K562 (cell line): ENCODE results near the gene HMGN1. TPM values are rescaled to one million over a fixed set of nuclear protein-coding genes. Genes with fewer than 3 reads are reported as not detected.

Experiments
- BCOR ChIP-seq: fragments of 450-650 bp; IDR thresholded peaks from 2 replicates; pipeline ENCODE4 v1.6.1; 2016
- BHLHE40 ChIP-seq: IDR thresholded peaks from 2 replicates; pipeline ENCODE4 v1.6.1; 2011; ENCODE audit warnings: low read length, improper control_type of control experiment
- BRD4 ChIP-seq: fragments of 200-600 bp; sonication (generic); IDR thresholded peaks from 2 replicates; pipeline ENCODE4 v1.6.1; 2017; ENCODE audit warnings: inconsistent platforms
- BRF1 ChIP-seq: IDR thresholded peaks from 3 replicates; pipeline ENCODE4 v1.6.1; 2011; ENCODE audit warnings: borderline replicate concordance, mild to moderate bottlenecking; ENCODE audit not compliant: insufficient read length; ENCODE audit errors: extremely low read depth
- CBX1 ChIP-seq: sonication (generic); IDR thresholded peaks from 2 replicates; pipeline ENCODE4 v1.6.1; 2016; ENCODE audit warnings: antibody characterized with exemption, low read depth, mild to moderate bottlenecking
- CBX5 ChIP-seq: IDR thresholded peaks from 2 replicates; pipeline ENCODE4 v1.6.1; 2014; ENCODE audit warnings: low read depth, borderline replicate concordance
- CBX8 ChIP-seq: fragments of 200-600 bp; sonication (generic); IDR thresholded peaks from 2 replicates; pipeline ENCODE4 v1.6.1; 2012; ENCODE audit warnings: borderline replicate concordance, mixed run types, low read depth, mild to moderate bottlenecking, moderate library complexity, mixed read lengths, low read length, control low read depth, inconsistent platforms; ENCODE audit not compliant: poor library complexity, severe bottlenecking; ENCODE audit errors: extremely low read depth
- CXXC5 ChIP-seq: fragments of 250-450 bp; sonication (Bioruptor Pico); IDR thresholded peaks from 2 replicates; pipeline ENCODE4 v1.8.0; 2022; ENCODE audit warnings: inconsistent platforms, mild to moderate bottlenecking, moderate library complexity
- E4F1 ChIP-seq: fragments of 250-450 bp; sonication (Bioruptor Pico); IDR thresholded peaks from 2 replicates; pipeline ENCODE4 v1.5.0; 2021; ENCODE audit warnings: mild to moderate bottlenecking, borderline replicate concordance
- EGR1 ChIP-seq: fragments of 450-650 bp; conservative IDR thresholded peaks from 2 replicates; pipeline ENCODE4 v1.6.1; 2017; ENCODE audit warnings: mild to moderate bottlenecking
- FUS ChIP-seq: fragments of 200-400 bp; formaldehyde crosslinking; optimal IDR thresholded peaks from 2 replicates; pipeline ENCODE3; 2017; ENCODE audit warnings: low read depth, low read length
- HCFC1 ChIP-seq: IDR thresholded peaks from 2 replicates; pipeline ENCODE4 v1.6.1; 2012; ENCODE audit warnings: low read depth, low read length, improper control_type of control experiment
- KLF1 ChIP-seq: fragments of 450-650 bp; IDR thresholded peaks from 2 replicates; pipeline ENCODE4 v1.6.1; 2016; ENCODE audit warnings: missing genetic modification characterization, missing compliant biosample characterization
- KLF13 ChIP-seq: fragments of 450-650 bp; IDR thresholded peaks from 2 replicates; pipeline ENCODE4 v1.6.1; 2016; ENCODE audit warnings: missing genetic modification characterization, low read depth, mild to moderate bottlenecking, missing compliant biosample characterization, moderate library complexity, borderline replicate concordance
- MCM7 ChIP-seq, 2 experiments: fragments of 450-650 bp; IDR thresholded peaks; 2 replicates each; pipeline ENCODE4 v1.6.1; 2016 to 2018
- MYNN ChIP-seq, 2 experiments: sonication (generic); formaldehyde crosslinking in 1 of 2; IDR thresholded peaks; 2 replicates each; pipeline versions ENCODE4 v1.5.0 to v1.6.1; 2016 to 2020; ENCODE audit warnings: antibody characterized with exemption in 1 of 2, missing genetic modification reagents in 1 of 2
- NKRF ChIP-seq: fragments of 450-650 bp; IDR thresholded peaks from 2 replicates; pipeline ENCODE4 v1.6.1; 2016; ENCODE audit warnings: borderline replicate concordance
- NR4A1 ChIP-seq, 2 experiments: fragments of 250-450 bp in 1 of 2; fragments of 450-650 bp in 1 of 2; sonication (Bioruptor Pico) in 1 of 2; IDR thresholded peaks; 2 replicates each; pipeline versions ENCODE4 v1.4.0 to v1.6.1; 2016 to 2020; ENCODE audit warnings: mild to moderate bottlenecking in 2 of 2, missing compliant biosample characterization in 1 of 2, missing genetic modification characterization in 1 of 2, moderate library complexity in 1 of 2
- POU5F1 ChIP-seq: fragments of 150-350 bp; IDR thresholded peaks from 2 replicates; pipeline ENCODE4 v1.6.1; 2014; ENCODE audit warnings: borderline replicate concordance, low read length, low read depth, mild to moderate bottlenecking; ENCODE audit not compliant: partially characterized antibody
- RFX5 ChIP-seq: IDR thresholded peaks from 2 replicates; pipeline ENCODE4 v1.6.1; 2011; ENCODE audit warnings: low read depth, mild to moderate bottlenecking, improper control_type of control experiment, low read length
- TCF7 ChIP-seq: sonication (generic); IDR thresholded peaks from 2 replicates; pipeline ENCODE4 v1.6.1; 2016; ENCODE audit warnings: antibody characterized with exemption, borderline replicate concordance
- ZC3H4 ChIP-seq: sonication (generic); formaldehyde crosslinking; IDR thresholded peaks from 2 replicates; pipeline ENCODE4 v1.9.0; 2021; ENCODE audit warnings: missing genetic modification reagents, borderline replicate concordance
- ZFPM2 ChIP-seq: fragments of 250-450 bp; sonication (Bioruptor Pico); IDR thresholded peaks from 2 replicates; pipeline ENCODE4 v1.5.1; 2022; ENCODE audit warnings: mild to moderate bottlenecking
- ZNF146 ChIP-seq: IDR thresholded peaks from one replicate; pipeline ENCODE4 v1.6.1; 2018; ENCODE audit warnings: missing compliant biosample characterization; ENCODE audit not compliant: unreplicated experiment
- ZSCAN29 ChIP-seq: fragments of 450-650 bp; IDR thresholded peaks from 2 replicates; pipeline ENCODE4 v1.6.1; 2017
- polyA plus RNA-seq, 8 experiments: library from polyadenylated mRNA; depleted of rRNA in 4 of 8; stranded (reverse) in 5 of 8; unstranded in 3 of 8; fragments of >200 nt; fragmentation: Nextera tagmentation in 2 of 8; fragmentation: Illumina TruSeq in 1 of 8; extraction: Ambion mirVana in 2 of 8; extraction: Trizol in 1 of 8; gene quantifications; 2 replicates each; pipeline versions ENCODE4 v1.2.1 to v1.2.3, GENCODE V29; 2011 to 2014; ENCODE audit warnings: inconsistent platforms in 1 of 8, missing spikeins in 1 of 8
- total RNA-seq, 7 experiments: library from RNA; depleted of rRNA in 6 of 7; stranded (reverse); fragments of >200 nt in 6 of 7; fragmentation: Illumina TruSeq in 2 of 7; extraction: Trizol in 2 of 7; gene quantifications; 2 replicates each; pipeline versions ENCODE4 v1.2.1 to v1.2.3, GENCODE V29; 2011 to 2021; ENCODE audit warnings: low replicate concordance in 1 of 7

HMGN1 gene
- total and polyA plus RNA-seq, 9 of the 15 experiments (the other 6 are each of a cell fraction or from before 2014, with no cell fraction given), result 124 to 626 (median 498) TPM

- no peak for TF ChIP-seq TCF7
- no peak for TF ChIP-seq BRD4
- TF ChIP-seq MCM7 (IDR thresholded peaks at IDR 0.05), result no peak
- TF ChIP-seq EGR1, result peak; percentile 91
- no peak for TF ChIP-seq BRF1
- TF ChIP-seq NKRF, result peak; percentile 70
- no peak for TF ChIP-seq BCOR
- no peak for TF ChIP-seq CBX1
- no peak for TF ChIP-seq NR4A1 (CRISPR knock-in tag; IDR thresholded peaks at IDR 0.05)
- TF ChIP-seq NR4A1 (tag; IDR thresholded peaks at IDR 0.05), result 0 out of 2 replicates have a peak, but pooled peaks have one; percentile 30
- peak; percentile 89 for TF ChIP-seq CXXC5 (CRISPR knock-in tag)
- TF ChIP-seq KLF13 (tag), result peak; percentile 52; the same call in 1 of the 2 replicates
- TF ChIP-seq MYNN (IDR thresholded peaks at IDR 0.05), result no peak
- no peak for TF ChIP-seq MYNN (CRISPR knock-in tag; IDR thresholded peaks at IDR 0.05)
- TF ChIP-seq FUS, result no peak
- TF ChIP-seq POU5F1, result no peak
- TF ChIP-seq KLF1 (tag), result 0 out of 2 replicates have a peak, but pooled peaks have one; percentile 14
- peak; percentile 78; the same call in 1 of the 2 replicates for TF ChIP-seq ZFPM2 (CRISPR knock-in tag)
- TF ChIP-seq CBX8, result no peak
- peak; percentile 80 for TF ChIP-seq BHLHE40
- no peak for TF ChIP-seq CBX5
- 0 out of 2 replicates have a peak, but pooled peaks have one; percentile 30 for TF ChIP-seq E4F1 (CRISPR knock-in tag)
- no peak for TF ChIP-seq ZNF146 (CRISPR knock-in tag)
- peak; percentile 30; the same call in 1 of the 2 replicates for TF ChIP-seq HCFC1
- no peak for TF ChIP-seq ZC3H4 (CRISPR knock-in tag)
- peak; percentile 59; the same call in 1 of the 2 replicates for TF ChIP-seq ZSCAN29
- TF ChIP-seq RFX5, result no peak
These were observed at the start of gene HMGN1 (continued) for GRCh38 chr21:39348355-39349210.
